Osteoblast (primary cell): ENCODE measurements around the gene NARS2. TPM values are rescaled to one million over a fixed set of nuclear protein-coding genes. Genes with fewer than 3 reads are reported as not detected.

ENCODE experiments used
- DNase-seq: peaks from one replicate; pipeline ENCODE4 v3.0.0; 2011; ENCODE audit warnings: low spot score, mixed read lengths; ENCODE audit not compliant: insufficient read length; ENCODE audit errors: missing footprints
- H2AFZ ChIP-seq: 2 replicates; pipeline ENCODE4 v1.6.0; 2011; ENCODE audit warnings: mild to moderate bottlenecking, low read length
- H3K27ac ChIP-seq: 2 replicates; pipeline ENCODE4 v1.5.1; 2011; ENCODE audit warnings: mild to moderate bottlenecking, low read depth, low read length, moderate library complexity
- H3K27me3 ChIP-seq: 2 replicates; pipeline ENCODE4 v1.6.0; 2012; ENCODE audit warnings: mild to moderate bottlenecking, control low read depth, inconsistent platforms, low read length, moderate library complexity; ENCODE audit not compliant: insufficient read depth
- H3K36me3 ChIP-seq: 2 replicates; pipeline ENCODE4 v1.5.1; 2011; ENCODE audit warnings: mild to moderate bottlenecking, low read length, control low read depth, moderate library complexity; ENCODE audit not compliant: insufficient read depth
- H3K4me1 ChIP-seq: 2 replicates; pipeline ENCODE4 v1.5.1; 2011; ENCODE audit warnings: mild to moderate bottlenecking, low read length, control low read depth, moderate library complexity; ENCODE audit not compliant: insufficient read depth
- H3K4me2 ChIP-seq: 2 replicates; pipeline ENCODE4 v1.6.0; 2011; ENCODE audit warnings: mild to moderate bottlenecking, low read length; ENCODE audit not compliant: insufficient read depth
- H3K4me3 ChIP-seq: fragments of 200-600 bp; sonication (generic); 3 replicates; pipeline ENCODE4 v1.5.1; 2012; ENCODE audit warnings: mild to moderate bottlenecking, low read length, inconsistent platforms; ENCODE audit not compliant: insufficient read depth
- H3K79me2 ChIP-seq: 2 replicates; pipeline ENCODE4 v1.6.0; 2012; ENCODE audit warnings: mild to moderate bottlenecking, low read length, control low read depth, inconsistent platforms; ENCODE audit not compliant: insufficient read depth
- H3K9me3 ChIP-seq: 2 replicates; pipeline ENCODE4 v1.5.1; 2011; ENCODE audit warnings: low read depth, low read length, control low read depth
- H4K20me1 ChIP-seq: 2 replicates; pipeline ENCODE4 v1.6.0; 2012; ENCODE audit warnings: mild to moderate bottlenecking, low read length, control low read depth; ENCODE audit not compliant: insufficient read depth
- total RNA-seq: library from RNA; depleted of rRNA; stranded (reverse); fragments of >200 nt; gene quantifications from 2 replicates; pipeline ENCODE4 v1.2.3, GENCODE V29; 2012
- TF ChIP-seq, protein P1 (sequence below): IDR thresholded peaks from 2 replicates; pipeline ENCODE4 v1.5.1; 2011; ENCODE audit warnings: mild to moderate bottlenecking, low read depth, low read length, moderate library complexity; ENCODE audit errors: extremely low read depth

NARS2 gene, protein sequence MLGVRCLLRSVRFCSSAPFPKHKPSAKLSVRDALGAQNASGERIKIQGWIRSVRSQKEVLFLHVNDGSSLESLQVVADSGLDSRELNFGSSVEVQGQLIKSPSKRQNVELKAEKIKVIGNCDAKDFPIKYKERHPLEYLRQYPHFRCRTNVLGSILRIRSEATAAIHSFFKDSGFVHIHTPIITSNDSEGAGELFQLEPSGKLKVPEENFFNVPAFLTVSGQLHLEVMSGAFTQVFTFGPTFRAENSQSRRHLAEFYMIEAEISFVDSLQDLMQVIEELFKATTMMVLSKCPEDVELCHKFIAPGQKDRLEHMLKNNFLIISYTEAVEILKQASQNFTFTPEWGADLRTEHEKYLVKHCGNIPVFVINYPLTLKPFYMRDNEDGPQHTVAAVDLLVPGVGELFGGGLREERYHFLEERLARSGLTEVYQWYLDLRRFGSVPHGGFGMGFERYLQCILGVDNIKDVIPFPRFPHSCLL
- total RNA-seq = 12.7 and 19.5 TPM in 2 replicates

DNA sequence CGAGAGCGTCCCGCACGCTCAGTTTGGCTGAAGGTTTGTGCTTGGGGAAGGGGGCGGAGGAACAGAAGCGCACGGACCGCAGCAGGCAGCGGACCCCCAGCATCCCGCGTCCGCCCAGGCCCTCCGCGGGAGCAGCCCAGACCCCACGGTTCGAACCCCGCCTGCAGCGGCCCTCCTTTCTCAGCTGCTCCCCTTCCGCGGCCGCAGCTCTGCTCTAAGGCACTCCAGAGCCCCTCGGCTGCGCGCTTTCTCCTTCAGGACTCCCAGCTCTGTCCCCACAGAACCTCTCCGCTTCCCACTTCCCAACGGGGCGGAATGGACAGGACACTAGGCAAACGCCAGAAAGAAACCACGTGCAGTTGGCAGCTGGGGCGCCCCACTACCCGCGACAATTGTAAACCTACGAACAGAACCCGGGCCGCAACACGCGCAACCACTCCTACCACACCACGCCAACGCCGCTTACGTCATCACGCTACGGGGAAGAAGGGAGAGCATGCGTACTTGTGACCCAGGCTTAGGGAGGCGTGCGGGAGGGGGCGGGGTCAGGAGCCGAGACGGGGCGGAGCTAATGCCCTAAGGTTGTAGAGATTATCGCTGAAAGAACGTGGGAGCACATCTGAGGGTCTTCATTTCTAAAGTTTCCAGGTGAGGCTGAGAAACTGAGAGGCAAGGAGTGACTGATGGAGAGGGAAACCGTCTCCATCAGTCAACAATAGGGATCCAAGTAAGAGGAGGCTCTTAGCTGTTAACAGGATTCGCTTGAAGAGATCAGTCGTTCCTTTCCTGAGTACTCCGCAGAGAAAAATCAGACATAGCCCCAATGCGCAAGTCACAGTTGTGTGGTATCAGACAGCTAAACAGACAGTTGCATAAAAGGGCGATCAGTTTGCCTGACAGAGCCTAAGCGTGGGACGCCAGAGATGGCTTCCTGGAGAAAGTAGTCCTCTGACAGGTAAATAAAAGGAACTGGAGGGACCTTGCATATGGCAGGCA, at the start of gene NARS2:
TSS of gene NARS2 (minus strand) at position 479 of the 996 bp plus-strand sequence. CDS start at position 103, 376 bp downstream.
- Histone ChIP-seq H3K9me3 (no peaks in the 10 kb centered on the region), H4K20me1 (no peaks in the 10 kb centered on the region), H3K27ac (peak within 1 kb of the TSS; percentile 81), H3K4me2 (peak within 1 kb of the TSS; percentile 99), H3K79me2 (peaks cover 20% of the 10 kb centered on the region), H3K4me1 (no peaks in the 10 kb centered on the region), H3K27me3 (no peaks in the 10 kb centered on the region), H2AFZ (peak within 1 kb of the TSS; percentile 100), H3K4me3 (peak within 1 kb of the TSS; percentile 99), H3K36me3 (peaks cover 15% of the 10 kb centered on the region)
- peak; percentile 96 for DNase-seq
- TF ChIP-seq, protein P1, sequence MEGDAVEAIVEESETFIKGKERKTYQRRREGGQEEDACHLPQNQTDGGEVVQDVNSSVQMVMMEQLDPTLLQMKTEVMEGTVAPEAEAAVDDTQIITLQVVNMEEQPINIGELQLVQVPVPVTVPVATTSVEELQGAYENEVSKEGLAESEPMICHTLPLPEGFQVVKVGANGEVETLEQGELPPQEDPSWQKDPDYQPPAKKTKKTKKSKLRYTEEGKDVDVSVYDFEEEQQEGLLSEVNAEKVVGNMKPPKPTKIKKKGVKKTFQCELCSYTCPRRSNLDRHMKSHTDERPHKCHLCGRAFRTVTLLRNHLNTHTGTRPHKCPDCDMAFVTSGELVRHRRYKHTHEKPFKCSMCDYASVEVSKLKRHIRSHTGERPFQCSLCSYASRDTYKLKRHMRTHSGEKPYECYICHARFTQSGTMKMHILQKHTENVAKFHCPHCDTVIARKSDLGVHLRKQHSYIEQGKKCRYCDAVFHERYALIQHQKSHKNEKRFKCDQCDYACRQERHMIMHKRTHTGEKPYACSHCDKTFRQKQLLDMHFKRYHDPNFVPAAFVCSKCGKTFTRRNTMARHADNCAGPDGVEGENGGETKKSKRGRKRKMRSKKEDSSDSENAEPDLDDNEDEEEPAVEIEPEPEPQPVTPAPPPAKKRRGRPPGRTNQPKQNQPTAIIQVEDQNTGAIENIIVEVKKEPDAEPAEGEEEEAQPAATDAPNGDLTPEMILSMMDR = no peak

DNA sequence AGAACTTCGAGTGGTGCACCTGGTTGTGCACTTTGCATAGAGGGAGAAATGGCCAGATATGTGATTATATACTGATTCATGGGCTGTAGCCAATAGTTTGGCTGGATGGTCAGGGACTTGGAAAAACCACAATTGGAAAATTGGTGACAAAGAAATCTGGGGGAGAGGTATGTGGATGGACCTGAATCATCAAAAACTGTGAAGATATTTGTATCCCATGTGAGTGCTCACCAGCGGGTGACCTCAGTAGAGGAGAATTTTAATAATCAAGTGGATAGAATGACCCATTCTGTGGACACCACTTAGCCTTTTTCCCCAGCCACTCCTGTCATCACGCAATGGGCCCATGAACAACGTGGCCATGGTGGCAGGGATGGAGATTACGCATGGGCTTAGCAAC, 48.0 kb upstream of the NARS2 start:
- H3K4me1 ChIP-seq = no peaks in the 10 kb centered on the region
- H4K20me1 ChIP-seq = no peaks in the 10 kb centered on the region
- TF ChIP-seq, protein P1 = no peak
- H3K79me2 ChIP-seq = no peaks in the 10 kb centered on the region
- peaks cover 3% of the 10 kb centered on the region for H3K9me3 ChIP-seq
- no peak for DNase-seq
- no peaks in the 10 kb centered on the region for H3K27me3 ChIP-seq
- no peak overlapping the region for H3K27ac ChIP-seq
- H3K4me3 ChIP-seq = no peak overlapping the region
- no peaks in the 10 kb centered on the region for H3K36me3 ChIP-seq
- no peak overlapping the region for H2AFZ ChIP-seq
- H3K4me2 ChIP-seq = no peak overlapping the region

DNA sequence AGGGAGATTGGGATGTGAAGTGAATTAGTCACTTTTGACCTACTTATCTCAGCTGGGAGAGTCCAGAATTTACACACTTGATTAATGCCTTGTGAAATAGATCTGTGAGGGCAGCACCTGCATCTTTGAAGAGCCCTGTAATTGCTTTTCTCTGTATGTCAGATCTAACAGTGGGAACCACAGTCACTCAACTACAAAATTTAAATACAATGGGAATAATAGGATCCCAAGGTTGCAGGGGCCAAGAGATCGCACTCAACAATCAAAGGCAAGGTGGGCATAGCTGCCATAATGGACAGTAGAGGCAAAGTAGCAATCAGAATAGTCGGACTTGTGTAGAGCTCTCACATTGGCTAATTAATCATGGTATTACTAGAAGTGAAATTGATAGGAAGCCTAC, 45.5 kb upstream of the NARS2 start:
- no peak for DNase-seq
- TF ChIP-seq, protein P1 = no peak

More for the DNA sequence above, 45.5 kb upstream of the NARS2 start:
- no peaks in the 10 kb centered on the region for H3K36me3 ChIP-seq
- H3K79me2 ChIP-seq = no peaks in the 10 kb centered on the region
- H3K27me3 ChIP-seq = no peaks in the 10 kb centered on the region
- H4K20me1 ChIP-seq = no peaks in the 10 kb centered on the region
- no peak overlapping the region for H3K4me3 ChIP-seq
- peaks cover 3% of the 10 kb centered on the region for H3K9me3 ChIP-seq
- no peak overlapping the region for H3K27ac ChIP-seq
- H3K4me1 ChIP-seq = no peaks in the 10 kb centered on the region
- H3K4me2 ChIP-seq = no peak overlapping the region
- H2AFZ ChIP-seq = no peak overlapping the region
